NB4 (cell line): Measurements from ENCODE around the gene CLASP1.

Experiments used
- DNase-seq: peaks from one replicate; pipeline ENCODE4 v3.0.0; 2010; ENCODE audit warnings: low read depth
- H3K4me3 ChIP-seq: one replicate; pipeline ENCODE4 v1.5.1; 2011; ENCODE audit warnings: mild to moderate bottlenecking, low read depth, low read length, moderate library complexity
- CTCF ChIP-seq: IDR thresholded peaks from one replicate; pipeline ENCODE4 v1.5.1; 2012; ENCODE audit warnings: low read depth, low read length
- MYC ChIP-seq: IDR thresholded peaks from 2 replicates; pipeline ENCODE4 v1.6.1; 2011; ENCODE audit warnings: low read depth, low read length
- POLR2A ChIP-seq: IDR thresholded peaks from 2 replicates; pipeline ENCODE4 v1.6.1; 2011; ENCODE audit warnings: mild to moderate bottlenecking; ENCODE audit not compliant: insufficient read length; ENCODE audit errors: extremely low read depth
- TF ChIP-seq, protein P1 (sequence below): IDR thresholded peaks from 2 replicates; pipeline ENCODE4 v1.6.1; 2011; ENCODE audit warnings: low read depth, low read length

CLASP1 gene

GRCh38 chr2:121608367-121608766, 40.9 kb downstream of the CLASP1 start:
- no peak for DNase-seq
- H3K4me3 ChIP-seq = no peak overlapping the region
- TF ChIP-seq, protein P1, sequence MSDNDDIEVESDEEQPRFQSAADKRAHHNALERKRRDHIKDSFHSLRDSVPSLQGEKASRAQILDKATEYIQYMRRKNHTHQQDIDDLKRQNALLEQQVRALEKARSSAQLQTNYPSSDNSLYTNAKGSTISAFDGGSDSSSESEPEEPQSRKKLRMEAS = no peak
- TF ChIP-seq POLR2A (no peak), MYC (no peak), CTCF (no peak)

GRCh38 chr2:121605820-121606733, 43.2 kb downstream of the CLASP1 start:
- no peak overlapping the region for H3K4me3 ChIP-seq
- TF ChIP-seq CTCF (no peak), POLR2A (no peak)
- TF ChIP-seq, protein P1 = no peak
- DNase-seq = no peak

DNA sequence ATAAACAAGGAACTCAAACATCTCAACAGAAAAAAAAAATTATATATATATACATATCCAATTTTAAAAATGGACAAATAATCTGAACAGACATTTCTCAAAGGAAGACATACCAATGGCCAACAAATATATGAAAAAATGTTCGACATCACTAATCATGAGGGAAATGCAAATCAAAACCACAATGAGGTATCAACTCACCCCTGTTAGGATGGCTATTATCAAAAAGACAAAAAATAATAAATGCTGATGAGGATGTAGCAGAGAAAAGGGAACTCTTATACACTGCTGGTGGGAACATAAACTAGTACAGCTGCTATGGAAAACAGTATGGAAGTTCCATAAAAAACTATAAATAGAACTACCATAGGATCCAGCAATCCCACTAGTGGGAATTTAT, 46.1 kb downstream of the CLASP1 start:
- TF ChIP-seq CTCF (no peak), POLR2A (no peak), MYC (no peak)
- TF ChIP-seq, protein P1 = no peak
- no peak for DNase-seq
- no peak overlapping the region for H3K4me3 ChIP-seq

DNA sequence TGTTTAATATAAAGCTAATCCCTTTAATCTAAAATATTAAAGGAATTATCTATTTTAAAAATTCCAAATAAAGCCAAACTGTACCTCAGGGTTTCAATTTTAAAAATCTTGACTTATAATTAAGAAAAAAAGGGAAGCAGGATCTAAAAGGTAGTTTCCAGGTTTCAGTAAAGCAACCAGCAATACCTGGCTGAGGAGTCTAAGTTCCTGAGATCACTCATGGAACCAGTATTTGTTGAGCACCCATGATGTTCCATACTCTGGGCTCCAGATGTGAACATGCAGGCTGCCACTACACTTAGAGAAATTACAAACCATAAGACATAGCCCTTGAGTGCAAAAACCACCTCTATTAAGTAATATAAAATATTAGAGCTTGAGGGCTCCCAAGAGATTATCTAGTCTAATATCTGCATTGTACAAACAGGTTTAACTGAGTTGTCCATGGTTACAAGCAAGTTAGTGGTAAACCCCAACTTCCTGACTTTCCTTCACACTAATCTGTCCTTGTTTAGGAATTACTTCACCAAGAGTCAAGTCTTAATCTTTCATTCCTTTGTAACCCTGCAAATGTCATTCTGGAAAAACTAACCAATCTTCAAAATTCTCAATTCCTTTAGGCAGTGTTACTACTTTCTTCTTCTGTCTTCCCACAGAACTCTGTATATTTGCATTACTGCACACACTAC, 49.2 kb downstream of the CLASP1 start:
- TF ChIP-seq CTCF (no peak), MYC (no peak), POLR2A (no peak)
- TF ChIP-seq, protein P1 = no peak
- DNase-seq = no peak
- no peak overlapping the region for H3K4me3 ChIP-seq

DNA sequence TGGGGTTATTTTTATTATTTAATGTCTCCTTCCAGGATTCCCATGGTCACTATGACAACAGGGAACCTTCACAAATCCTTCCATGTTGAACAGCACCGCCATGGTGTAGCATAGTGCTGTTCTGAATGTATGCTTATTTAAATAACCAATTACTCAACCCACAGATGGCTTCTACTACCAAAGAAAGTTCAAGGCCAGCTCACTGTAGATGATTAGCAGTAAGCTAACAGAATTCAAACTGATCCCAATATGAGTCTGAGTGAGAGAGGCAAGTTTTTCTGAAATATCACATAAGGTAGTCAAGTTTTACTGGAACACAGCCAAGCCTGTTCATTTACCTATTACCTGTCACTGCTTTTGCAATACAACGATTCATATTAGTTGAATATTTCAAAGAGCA, 51.2 kb downstream of the CLASP1 start:
- TF ChIP-seq CTCF = no peak
- DNase-seq = no peak
- no peak overlapping the region for H3K4me3 ChIP-seq
